Muscle of back (tissue), 13 donors: ENCODE measurements around the gene KCTD1. TPM values are rescaled to one million over a fixed set of nuclear protein-coding genes. Genes with fewer than 3 reads are reported as not detected.
A peak's percentile ranks its signal among the peaks of the same experiment; 100 is the strongest.

Experiments
- DNase-seq, 3 donors: peaks; one replicate each; pipeline versions ENCODE4 v3.0.0 to v3.0.0-alpha.2; 2013
- long read RNA-seq, 9 donors: transcript quantifications; one replicate each; lab custom pipeline, GENCODE V29; 2026
- polyA plus RNA-seq, 10 donors: library from polyadenylated mRNA; unstranded; fragments of 120-200 nt; gene quantifications; one replicate each; pipeline ENCODE4 v1.2.1, GENCODE V29; 2013; ENCODE audit not compliant: insufficient read length in 10 of 10

The KCTD1 gene
- 10 to 100 TPM in 2 of 10 donors, 1 to 10 TPM in 8; 4.0 to 15.5 (median 6.0) TPM for polyA plus RNA-seq
- long read RNA-seq, donor 1, partial matches to known transcripts: 0 of 1 reads
- long read RNA-seq, donor 1, other reads (novel, unspliced or antisense): 0 of 1 reads
- long read RNA-seq, donor 2: 0 reads
- long read RNA-seq, donor 3: 0 reads
- long read RNA-seq, donor 4, partial matches to known transcripts: 0 of 2 reads
- long read RNA-seq, donor 4, other reads (novel, unspliced or antisense): 0 of 2 reads
- long read RNA-seq, donor 5: 0 reads
- long read RNA-seq, donor 6: 0 reads
- long read RNA-seq, donor 7, partial matches to known transcripts: 0 of 1 reads
- long read RNA-seq, donor 7, other reads (novel, unspliced or antisense): 0 of 1 reads
- long read RNA-seq, donor 8, partial matches to known transcripts: 0 of 4 reads
- long read RNA-seq, donor 8, other reads (novel, unspliced or antisense): 0 of 4 reads
- long read RNA-seq, donor 9: 0 reads

GRCh38 chr18:26548415-26549262, at the start of gene KCTD1:
Gene KCTD1, minus strand, starts transcription at chr18:26548553. Its CDS starts 17 bp downstream, at chr18:26548536.
- peak; percentile 81 to 87 (median 83) for DNase-seq

GRCh38 chr18:26593365-26594320, 45.3 kb upstream of the KCTD1 start:
- DNase-seq: no peak

DNA sequence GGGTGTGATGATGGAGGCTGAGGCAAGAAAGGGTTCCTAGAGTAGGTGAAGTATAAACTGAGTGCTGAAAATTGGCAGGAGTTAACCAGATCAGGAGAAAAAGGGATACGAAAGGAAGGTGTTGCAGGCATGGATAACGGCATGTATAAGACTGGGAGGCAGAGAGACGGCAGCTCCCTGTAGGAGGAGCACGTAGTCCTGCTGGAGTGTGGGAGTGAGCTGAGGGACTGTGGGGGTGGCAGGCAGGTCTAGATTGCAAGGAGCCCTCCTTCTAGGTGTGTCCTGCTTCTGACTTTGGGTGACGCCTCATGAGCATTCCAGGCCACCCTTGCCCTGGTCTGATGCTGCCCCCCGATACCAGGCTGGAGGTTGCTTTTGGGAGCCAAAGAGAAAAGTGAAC, 36.4 kb upstream of the KCTD1 start:
- no peak for DNase-seq

DNA sequence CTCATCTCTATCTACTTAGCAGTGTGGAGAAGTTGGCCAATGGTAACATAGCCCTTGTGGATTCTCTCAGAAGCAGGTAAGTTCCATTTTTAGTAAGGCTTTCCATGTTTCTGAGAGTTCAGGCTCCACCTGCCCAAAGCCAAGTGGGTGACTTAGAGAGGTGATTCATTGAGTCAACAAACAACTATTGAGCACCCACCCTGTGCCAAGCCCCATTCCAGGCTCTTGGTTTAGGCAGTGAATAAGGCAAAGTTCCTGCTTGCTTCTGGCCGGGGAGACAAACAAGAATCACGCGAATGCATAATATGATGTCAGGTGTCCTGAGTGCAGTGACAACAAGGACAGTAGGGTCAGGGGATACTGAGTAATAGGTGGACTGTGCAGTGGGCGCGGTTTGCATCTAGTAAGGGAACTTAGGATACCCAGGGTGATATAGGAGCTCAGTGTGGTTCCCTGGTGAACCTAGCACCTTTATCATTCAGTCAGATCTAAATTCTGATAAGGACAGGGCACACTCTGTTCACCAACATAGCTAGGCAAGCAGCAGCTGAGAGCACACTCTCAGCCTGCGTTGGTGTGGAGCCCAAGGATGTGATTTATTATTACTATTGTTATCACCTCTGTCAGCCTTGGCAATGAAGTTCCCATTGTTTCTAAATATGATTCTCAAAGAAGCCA, 31.7 kb upstream of the KCTD1 start:
- DNase-seq: no peak

DNA sequence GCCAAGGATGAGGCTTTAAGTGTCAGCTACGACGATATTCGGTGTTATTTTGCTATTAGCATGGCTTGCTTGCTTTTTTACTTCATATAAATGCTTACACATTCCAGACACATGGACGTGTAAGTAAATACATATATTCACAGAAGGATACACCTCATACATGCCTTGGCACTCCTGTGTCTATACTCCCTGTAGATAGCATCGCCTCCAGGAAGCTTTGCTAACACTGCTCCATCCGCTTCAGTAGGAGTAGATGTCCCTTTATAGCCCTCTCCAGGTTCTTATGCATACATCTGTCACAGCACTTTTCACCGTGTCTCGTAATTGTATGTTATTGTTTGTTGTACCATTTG, 27.5 kb upstream of the KCTD1 start:
- DNase-seq: no peak

GRCh38 chr18:26574958-26575864, 26.9 kb upstream of the KCTD1 start:
- peak in 2 of 3 donors; percentile 31 to 66 for DNase-seq

DNA sequence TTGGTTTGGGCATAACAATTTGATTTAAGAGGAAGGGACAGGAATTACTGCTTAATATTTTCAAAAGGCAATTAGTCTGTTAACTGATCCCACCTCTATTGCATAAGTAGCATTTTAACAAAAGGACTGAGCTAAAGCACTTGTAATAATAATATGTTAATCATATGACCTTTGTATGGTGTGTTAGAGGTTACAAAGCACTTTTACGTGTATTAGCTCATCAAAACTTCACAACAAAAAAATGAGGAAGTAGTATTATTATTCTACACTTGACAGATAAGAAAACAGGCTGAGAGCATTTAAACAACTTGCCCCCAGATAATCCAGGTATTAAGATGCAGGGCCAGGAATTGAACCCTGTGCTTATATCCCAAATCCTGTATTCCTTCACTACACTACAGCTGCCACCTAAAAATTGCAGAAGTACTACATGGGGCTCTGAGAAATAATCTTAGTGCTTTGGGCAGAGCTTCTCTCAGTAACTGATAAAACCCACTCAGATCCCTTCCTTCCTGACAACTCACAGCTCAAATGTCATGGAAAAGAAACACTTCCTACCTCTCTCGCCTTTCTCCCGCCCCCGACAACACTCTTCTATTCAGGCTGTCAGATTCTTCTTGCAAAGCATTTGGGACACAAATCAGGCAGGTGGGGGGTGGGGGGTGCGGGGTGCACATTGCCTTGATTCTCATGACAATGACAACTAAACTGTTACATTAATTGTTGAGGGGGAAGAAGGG, 20.7 kb upstream of the KCTD1 start:
- no peak for DNase-seq

- no peak for DNase-seq
Measured at GRCh38 chr18:26568513-26568912, 20.2 kb upstream of the KCTD1 start.

DNA sequence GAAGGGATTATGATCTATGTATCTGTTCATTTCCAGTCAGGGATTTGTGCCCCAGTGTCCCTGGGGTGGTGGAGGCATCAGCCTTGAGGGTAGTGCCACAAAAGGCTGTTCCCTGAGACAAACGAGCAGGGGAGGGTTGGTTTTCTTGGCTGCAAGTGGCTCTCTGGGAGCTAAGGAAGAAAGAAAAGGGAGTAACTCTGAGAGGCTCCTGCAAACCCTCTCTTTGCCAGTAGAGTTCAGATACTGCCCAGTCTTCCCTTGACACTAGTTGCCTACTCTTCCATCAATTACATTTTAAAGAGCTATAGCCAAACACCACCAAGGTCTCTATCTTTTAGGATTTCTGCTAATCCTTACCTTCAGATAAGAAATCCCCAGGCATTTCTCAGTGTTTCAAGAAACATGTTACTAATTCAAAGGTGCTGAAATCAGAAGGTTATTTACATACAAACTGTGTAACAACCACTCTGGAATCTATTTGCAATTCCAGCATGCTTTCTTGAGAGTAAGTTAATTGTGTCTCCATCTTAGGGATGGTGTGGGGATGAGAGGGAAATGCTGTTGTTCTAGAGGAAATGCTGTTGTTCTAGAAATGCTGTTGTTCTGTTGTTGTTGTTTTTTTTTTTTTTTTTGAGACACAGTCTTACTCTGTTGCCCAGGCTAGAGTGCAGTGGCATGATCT, 18.7 kb upstream of the KCTD1 start:
- no peak for DNase-seq

DNA sequence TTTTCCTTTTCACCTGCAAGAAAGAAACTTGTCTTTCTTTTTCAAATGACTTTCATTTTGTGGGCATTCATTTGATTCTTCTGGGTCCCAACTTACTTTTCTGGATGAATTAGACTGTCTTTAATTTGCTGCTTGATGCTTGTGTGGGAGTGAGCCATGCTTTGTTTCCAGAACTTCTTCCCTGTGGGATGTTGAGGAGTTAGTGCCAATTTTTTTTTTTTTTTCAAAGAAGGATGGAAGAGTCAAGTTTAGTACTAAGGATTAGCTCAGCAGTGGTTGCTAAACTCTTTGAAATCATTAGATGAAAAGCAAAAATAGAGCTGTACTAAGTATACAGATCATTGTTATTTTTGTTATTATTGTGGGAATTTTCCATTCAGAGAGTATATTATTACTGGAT, 17.2 kb upstream of the KCTD1 start:
- peak in 1 of 3 donors; percentile 47 for DNase-seq

DNA sequence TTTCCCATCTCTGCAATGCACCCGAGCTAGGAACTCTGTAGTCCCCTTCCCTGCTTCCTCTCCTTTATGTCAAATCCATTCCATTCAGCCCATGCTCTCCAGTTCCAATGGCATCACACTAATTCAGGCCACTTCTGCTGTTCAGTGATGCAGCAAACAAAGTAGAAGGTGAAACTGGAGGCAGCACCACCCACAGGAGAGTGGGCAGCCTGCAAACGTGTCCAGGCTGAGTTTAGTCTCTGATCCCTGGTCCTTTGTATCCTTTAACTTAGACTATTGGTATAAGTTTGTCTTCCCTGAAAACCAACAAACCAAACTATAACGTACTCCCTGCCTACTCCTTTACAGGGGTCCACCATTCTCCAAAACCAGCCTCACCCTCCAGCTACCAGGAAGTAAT, 14.7 kb upstream of the KCTD1 start:
- no peak for DNase-seq

DNA sequence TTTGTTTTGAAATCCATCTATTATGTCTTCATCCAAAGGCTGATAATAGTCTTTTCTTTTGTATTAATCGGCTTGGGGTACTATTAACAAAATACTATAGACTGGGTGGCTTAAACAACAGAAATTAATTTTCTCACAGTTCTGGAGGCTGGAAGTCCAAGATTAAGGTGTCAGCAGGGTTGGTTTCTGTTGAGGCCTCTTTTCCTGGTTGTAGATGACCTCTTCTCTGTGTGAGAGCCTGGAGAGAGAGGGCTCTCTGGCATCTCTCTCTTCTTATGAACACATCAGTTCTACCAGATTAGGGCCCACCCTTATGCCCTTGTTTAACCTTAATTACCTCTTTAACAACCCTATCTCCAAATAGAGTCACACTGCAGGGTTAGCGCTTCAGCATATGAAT, 14.2 kb upstream of the KCTD1 start:
- no peak for DNase-seq

- no peak for DNase-seq
Measured at GRCh38 chr18:26561769-26562168, 13.4 kb upstream of the KCTD1 start.

GRCh38 chr18:26556573-26556972, 8.2 kb upstream of the KCTD1 start:
- no peak for DNase-seq

DNA sequence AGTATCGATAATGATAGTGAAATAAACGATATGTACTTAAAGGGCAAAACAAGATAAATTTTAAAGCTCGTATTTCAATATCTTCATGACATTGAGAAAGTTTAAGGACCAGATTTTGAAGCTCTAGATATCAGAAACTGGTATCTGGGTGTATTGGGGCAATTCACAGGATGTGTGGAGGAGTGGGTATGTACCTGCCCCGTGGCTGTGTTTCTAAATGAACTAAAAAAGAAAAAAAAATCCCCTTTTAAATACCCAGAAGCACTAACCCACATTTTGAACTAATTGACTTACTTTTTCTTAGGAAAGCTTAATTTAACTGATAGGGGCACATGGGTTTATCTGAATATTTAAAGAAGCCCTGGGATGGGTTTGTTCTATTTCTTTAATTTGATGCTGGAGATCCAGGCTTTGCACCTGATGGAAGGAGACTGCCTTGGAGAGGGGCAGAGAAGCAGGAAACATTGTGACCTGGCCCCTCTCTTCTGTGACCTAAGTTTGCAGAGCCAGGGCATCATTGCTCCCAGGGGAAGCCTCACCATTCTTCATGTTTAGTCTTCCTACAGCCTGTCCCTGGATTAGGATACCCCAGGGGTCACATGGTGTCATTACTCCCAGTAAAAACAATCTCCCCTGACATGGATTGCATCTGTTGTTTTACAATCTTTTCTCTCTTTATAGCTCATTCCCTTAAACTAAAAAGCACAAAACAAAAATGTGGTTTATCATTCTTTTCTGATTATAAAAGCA, 7.6 kb upstream of the KCTD1 start:
- DNase-seq: no peak

DNA sequence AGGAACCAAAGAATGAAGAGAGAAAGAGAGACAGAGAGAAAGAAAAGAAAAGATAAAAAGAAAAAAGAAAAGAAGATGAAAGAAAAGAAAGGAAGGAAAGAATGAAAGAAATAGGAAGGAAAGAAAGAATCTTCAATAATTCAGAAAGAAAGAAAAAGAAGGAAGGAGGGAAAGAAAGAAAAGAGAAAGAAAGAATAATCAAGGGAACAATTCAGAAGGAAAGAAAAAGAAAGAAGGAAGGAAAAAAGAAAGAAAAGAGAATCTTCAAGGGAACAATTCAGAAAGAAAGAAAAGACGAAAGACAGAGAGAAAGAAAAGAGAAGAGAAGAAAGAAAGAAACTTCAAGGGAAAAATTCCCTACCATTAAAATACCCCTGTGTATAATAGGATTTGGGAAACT, 5.6 kb upstream of the KCTD1 start:
- DNase-seq: no peak

GRCh38 chr18:26551695-26552081, 3.3 kb upstream of the KCTD1 start:
- peak in 1 of 3 donors; percentile 32 for DNase-seq
